Tibial nerve (tissue), 4 donors: ENCODE measurements around the gene ARHGAP15. TPM values are rescaled to one million over a fixed set of nuclear protein-coding genes. Genes with fewer than 3 reads are reported as not detected.

Experiments
- DNase-seq, 2 donors: peaks; one replicate each; pipeline ENCODE4 v3.0.0-alpha.2; 2019; ENCODE audit warnings: low spot score in 2 of 2
- H3K27ac ChIP-seq, 4 donors: fragments of 200-600 bp; sonication (generic) in 3 of 4; one replicate each; pipeline ENCODE4 v1.5.1; 2017 to 2019; ENCODE audit warnings: mild to moderate bottlenecking in 1 of 4
- H3K27me3 ChIP-seq, 2 donors: fragments of 200-600 bp; sonication (generic) in 1 of 2; one replicate each; pipeline versions ENCODE4 v1.5.1 to v1.6.0; 2017 to 2019
- H3K36me3 ChIP-seq, 3 donors: fragments of 200-600 bp; sonication (generic); one replicate each; pipeline ENCODE4 v1.5.1; 2018 to 2019
- H3K4me1 ChIP-seq, 4 donors: fragments of 200-600 bp; sonication (generic) in 3 of 4; one replicate each; pipeline ENCODE4 v1.5.1; 2017 to 2019
- H3K4me3 ChIP-seq, 4 donors: fragments of 200-600 bp; sonication (generic) in 3 of 4; one replicate each; pipeline ENCODE4 v1.5.1; 2017 to 2019; ENCODE audit warnings: mild to moderate bottlenecking in 1 of 4, moderate library complexity in 1 of 4
- H3K9me3 ChIP-seq, 4 donors: fragments of 200-600 bp; sonication (generic) in 3 of 4; one replicate each; pipeline ENCODE4 v1.5.1; 2017 to 2019
- EP300 ChIP-seq, 2 donors: sonication (generic); formaldehyde crosslinking; IDR thresholded peaks; one replicate each; pipeline ENCODE4 v1.6.1; 2017; ENCODE audit warnings: antibody characterized with exemption in 2 of 2, mild to moderate bottlenecking in 1 of 2
- POLR2A ChIP-seq, 2 donors: fragments of 450-650 bp; IDR thresholded peaks; one replicate each; pipeline ENCODE4 v1.6.1; 2017; ENCODE audit warnings: antibody characterized with exemption in 2 of 2, mild to moderate bottlenecking in 2 of 2, moderate library complexity in 2 of 2
- WGBS, 2 donors: methylation state at CpG; one replicate each; pipeline ENCODE4 v1.1.5; 2018; 5-methylcytosine and 5-hydroxymethylcytosine counted together
- total RNA-seq, 4 donors: library from RNA; depleted of rRNA; stranded (reverse); fragments of >200 nt; gene quantifications; one replicate each; pipeline ENCODE4 v1.1.0, GENCODE V29; 2016
- TF ChIP-seq, protein P1 (sequence below), 5 experiments: fragments of 200-600 bp in 3 of 5; fragments of 450-650 bp in 2 of 5; sonication (generic) in 3 of 5; IDR thresholded peaks; one replicate each; pipeline ENCODE4 v1.5.1; 2016 to 2019; ENCODE audit warnings: antibody characterized with exemption in 5 of 5, mild to moderate bottlenecking in 3 of 5, moderate library complexity in 2 of 5

Gene ARHGAP15
- total RNA-seq, 4 donors from 2014 or later = 22.6 to 47.4 (median 35.9) TPM

- no peak overlapping the region for H3K4me3 ChIP-seq
- TF ChIP-seq POLR2A (IDR thresholded peaks at IDR 0.05) (no peak), EP300 (IDR thresholded peaks at IDR 0.05) (no peak)
- TF ChIP-seq, protein P1, sequence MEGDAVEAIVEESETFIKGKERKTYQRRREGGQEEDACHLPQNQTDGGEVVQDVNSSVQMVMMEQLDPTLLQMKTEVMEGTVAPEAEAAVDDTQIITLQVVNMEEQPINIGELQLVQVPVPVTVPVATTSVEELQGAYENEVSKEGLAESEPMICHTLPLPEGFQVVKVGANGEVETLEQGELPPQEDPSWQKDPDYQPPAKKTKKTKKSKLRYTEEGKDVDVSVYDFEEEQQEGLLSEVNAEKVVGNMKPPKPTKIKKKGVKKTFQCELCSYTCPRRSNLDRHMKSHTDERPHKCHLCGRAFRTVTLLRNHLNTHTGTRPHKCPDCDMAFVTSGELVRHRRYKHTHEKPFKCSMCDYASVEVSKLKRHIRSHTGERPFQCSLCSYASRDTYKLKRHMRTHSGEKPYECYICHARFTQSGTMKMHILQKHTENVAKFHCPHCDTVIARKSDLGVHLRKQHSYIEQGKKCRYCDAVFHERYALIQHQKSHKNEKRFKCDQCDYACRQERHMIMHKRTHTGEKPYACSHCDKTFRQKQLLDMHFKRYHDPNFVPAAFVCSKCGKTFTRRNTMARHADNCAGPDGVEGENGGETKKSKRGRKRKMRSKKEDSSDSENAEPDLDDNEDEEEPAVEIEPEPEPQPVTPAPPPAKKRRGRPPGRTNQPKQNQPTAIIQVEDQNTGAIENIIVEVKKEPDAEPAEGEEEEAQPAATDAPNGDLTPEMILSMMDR (IDR thresholded peaks at IDR 0.05) = no peak
- peaks cover 0 to 7% (median 0%) of the 10 kb centered on the region in 3 donors for H3K36me3 ChIP-seq
- no peak for DNase-seq
- no peaks in the 10 kb centered on the region for H3K9me3 ChIP-seq
- H3K4me1 ChIP-seq = peaks cover 0 to 5% (median 0%) of the 10 kb centered on the region in 4 donors
- no peaks in the 10 kb centered on the region for H3K27me3 ChIP-seq
- H3K27ac ChIP-seq = no peak overlapping the region
These were observed 635.5 kb downstream of the ARHGAP15 start for GRCh38 chr2:143764706-143765105.

DNA sequence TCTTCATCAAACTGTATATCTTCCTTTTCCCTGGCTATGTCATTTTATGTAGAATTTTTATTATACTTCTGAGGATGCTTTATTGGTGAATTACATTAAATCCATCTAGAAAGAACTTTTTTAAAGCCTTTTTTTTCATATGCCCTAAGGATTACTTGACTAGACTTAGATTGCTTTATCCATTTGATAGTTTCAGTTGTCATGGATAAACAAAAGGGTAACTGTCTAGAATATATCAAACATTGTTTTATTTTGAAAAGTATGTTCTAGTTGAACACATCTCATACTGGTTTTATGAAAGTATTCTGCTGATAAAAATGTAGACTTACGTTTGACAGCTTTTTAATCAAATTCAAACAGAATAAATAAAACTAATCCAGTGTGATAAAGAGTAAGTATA lies 639.8 kb downstream of the ARHGAP15 start:
- 72 to 93% methylated on average over 1 of the region's 1 CpG for WGBS, 2 donors
- H3K36me3 ChIP-seq = peaks cover 0 to 7% (median 0%) of the 10 kb centered on the region in 3 donors
- H3K27me3 ChIP-seq = no peaks in the 10 kb centered on the region
- H3K4me1 ChIP-seq = peaks cover 0 to 3% (median 0%) of the 10 kb centered on the region in 4 donors
- no peak for DNase-seq
- no peaks in the 10 kb centered on the region for H3K9me3 ChIP-seq
- TF ChIP-seq, protein P1 (IDR thresholded peaks at IDR 0.05) = no peak
- H3K4me3 ChIP-seq = no peak overlapping the region
- no peak overlapping the region for H3K27ac ChIP-seq

GRCh38 chr2:143771939-143772338 lies 642.7 kb downstream of the ARHGAP15 start:
- Histone ChIP-seq H3K4me1 (no peaks in the 10 kb centered on the region), H3K36me3 (peaks cover 0 to 7% (median 0%) of the 10 kb centered on the region in 3 donors), H3K27ac (no peak overlapping the region), H3K27me3 (no peaks in the 10 kb centered on the region), H3K4me3 (no peak overlapping the region), H3K9me3 (no peaks in the 10 kb centered on the region)
- 51 to 60% methylated on average over 6 of the region's 6 CpGs for WGBS, 2 donors
- TF ChIP-seq POLR2A (IDR thresholded peaks at IDR 0.05) (no peak), EP300 (IDR thresholded peaks at IDR 0.05) (no peak)
- TF ChIP-seq, protein P1 (IDR thresholded peaks at IDR 0.05) = no peak
- DNase-seq = no peak

- TF ChIP-seq POLR2A (IDR thresholded peaks at IDR 0.05) (no peak), EP300 (IDR thresholded peaks at IDR 0.05) (no peak)
- TF ChIP-seq, protein P1 (IDR thresholded peaks at IDR 0.05) = no peak
- H3K4me1 ChIP-seq = no peaks in the 10 kb centered on the region
- WGBS, 2 donors = 85 to 89% methylated on average over 4 of the region's 4 CpGs
These were observed 647.5 kb downstream of the ARHGAP15 start for GRCh38 chr2:143776526-143777297.

DNA sequence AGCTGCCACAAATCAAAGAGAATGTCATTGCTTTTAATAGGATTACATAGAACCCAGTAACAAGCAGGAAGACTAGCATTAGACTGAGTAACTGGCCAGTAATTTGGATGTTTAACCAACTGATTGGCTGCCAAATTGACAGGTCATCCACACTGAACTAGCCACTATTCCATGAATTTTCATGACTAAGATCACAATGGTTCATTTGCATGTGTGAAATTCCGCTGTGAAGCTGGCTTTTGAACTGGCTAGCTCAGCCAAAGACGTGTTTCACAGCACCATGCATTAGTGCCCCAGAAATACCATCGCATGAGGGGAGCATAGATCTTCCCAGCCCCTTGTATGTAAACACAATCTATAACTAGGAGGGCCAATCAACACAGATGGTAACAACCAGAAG lies 649.8 kb downstream of the ARHGAP15 start:
- H3K4me3 ChIP-seq = no peak overlapping the region
- H3K27me3 ChIP-seq = no peaks in the 10 kb centered on the region
- H3K9me3 ChIP-seq = no peaks in the 10 kb centered on the region
- H3K4me1 ChIP-seq = no peaks in the 10 kb centered on the region
- H3K36me3 ChIP-seq = no peaks in the 10 kb centered on the region
- no peak overlapping the region for H3K27ac ChIP-seq
- no peak for DNase-seq
- 69 to 77% methylated on average over 3 of the region's 3 CpGs for WGBS, 2 donors
- TF ChIP-seq POLR2A (IDR thresholded peaks at IDR 0.05) = no peak
- TF ChIP-seq, protein P1 (IDR thresholded peaks at IDR 0.05) = no peak
- TF ChIP-seq EP300 (IDR thresholded peaks at IDR 0.05) = no peak

More at GRCh38 chr2:143776526-143777297, 647.5 kb downstream of the ARHGAP15 start:
- Histone ChIP-seq H3K27me3 (no peaks in the 10 kb centered on the region), H3K9me3 (no peaks in the 10 kb centered on the region), H3K27ac (no peak overlapping the region), H3K36me3 (no peaks in the 10 kb centered on the region), H3K4me3 (no peak overlapping the region)
- DNase-seq = no peak
